Mesendoderm (in vitro differentiated cells): ENCODE results near the gene C2CD2L.

Experiments
- DNase-seq: peaks from one replicate; pipeline ENCODE4 v3.0.0; 2013
- H2AK5ac ChIP-seq: 2 replicates; pipeline ENCODE4 v1.6.1; 2013; ENCODE audit warnings: low read length, inconsistent platforms
- H2BK120ac ChIP-seq: 2 replicates; pipeline ENCODE4 v1.6.1; 2013; ENCODE audit warnings: low read depth, mild to moderate bottlenecking, low read length, moderate library complexity, mixed read lengths
- H2BK15ac ChIP-seq: replicated peaks from 2 replicates; pipeline ENCODE4 v1.6.1; 2013; ENCODE audit warnings: low read depth, mild to moderate bottlenecking, moderate library complexity
- H2BK5ac ChIP-seq: 2 replicates; pipeline ENCODE4 v1.6.1; 2013; ENCODE audit warnings: low read length, inconsistent platforms
- H3K18ac ChIP-seq: 2 replicates; pipeline ENCODE4 v1.6.1; 2013; ENCODE audit warnings: mild to moderate bottlenecking, low read length, mixed read lengths
- H3K23ac ChIP-seq: one replicate; pipeline ENCODE4 v1.6.1; 2013; ENCODE audit warnings: low read length
- H3K27ac ChIP-seq: 2 replicates; pipeline ENCODE4 v1.5.1; 2013; ENCODE audit warnings: low read depth, mild to moderate bottlenecking, inconsistent platforms, low read length, moderate library complexity
- H3K27me3 ChIP-seq: 2 replicates; pipeline ENCODE4 v1.6.1; 2013; ENCODE audit warnings: low read length, control low read depth, mild to moderate bottlenecking, inconsistent platforms; ENCODE audit not compliant: insufficient read depth, poor library complexity
- H3K36me3 ChIP-seq: 2 replicates; pipeline ENCODE4 v1.6.1; 2013; ENCODE audit warnings: low read length, inconsistent platforms; ENCODE audit not compliant: control insufficient read depth, insufficient read depth
- H3K4ac ChIP-seq: one replicate; pipeline ENCODE4 v1.6.1; 2013; ENCODE audit warnings: low read depth, mild to moderate bottlenecking, low read length, moderate library complexity
- H3K4me1 ChIP-seq: 2 replicates; pipeline ENCODE4 v1.6.1; 2013; ENCODE audit warnings: low read depth, low read length, inconsistent platforms; ENCODE audit not compliant: control insufficient read depth
- H3K4me2 ChIP-seq: 2 replicates; pipeline ENCODE4 v1.6.1; 2013; ENCODE audit warnings: low read length
- H3K4me3 ChIP-seq: 2 replicates; pipeline ENCODE4 v1.5.1; 2013; ENCODE audit warnings: mild to moderate bottlenecking, low read length
- H3K56ac ChIP-seq: one replicate; pipeline ENCODE4 v1.6.1; 2013; ENCODE audit warnings: low read length
- H3K79me1 ChIP-seq: 2 replicates; pipeline ENCODE4 v1.6.1; 2013; ENCODE audit warnings: low read length, inconsistent platforms
- H3K79me2 ChIP-seq: 2 replicates; pipeline ENCODE4 v1.6.1; 2013; ENCODE audit warnings: mild to moderate bottlenecking, low read length; ENCODE audit not compliant: control insufficient read depth, insufficient read depth
- H3K9ac ChIP-seq: 2 replicates; pipeline ENCODE4 v1.6.1; 2013; ENCODE audit warnings: low read length, inconsistent platforms
- H4K5ac ChIP-seq: one replicate; pipeline ENCODE4 v1.6.1; 2013; ENCODE audit warnings: low read length
- H4K8ac ChIP-seq: one replicate; pipeline ENCODE4 v1.6.1; 2013; ENCODE audit warnings: low read depth, mild to moderate bottlenecking, control low read depth, low read length, moderate library complexity
- WGBS: extraction: QIAGEN DNeasy Blood & Tissue Kit; methylation state at CpG from one replicate; pipeline ENCODE4 v1.1.7; 2013; ENCODE audit warnings: low lambda C conversion rate, missing lambda C conversion rate; ENCODE audit not compliant: insufficient coverage; ENCODE audit errors: extremely low coverage; 5-methylcytosine and 5-hydroxymethylcytosine counted together

The C2CD2L gene

DNA sequence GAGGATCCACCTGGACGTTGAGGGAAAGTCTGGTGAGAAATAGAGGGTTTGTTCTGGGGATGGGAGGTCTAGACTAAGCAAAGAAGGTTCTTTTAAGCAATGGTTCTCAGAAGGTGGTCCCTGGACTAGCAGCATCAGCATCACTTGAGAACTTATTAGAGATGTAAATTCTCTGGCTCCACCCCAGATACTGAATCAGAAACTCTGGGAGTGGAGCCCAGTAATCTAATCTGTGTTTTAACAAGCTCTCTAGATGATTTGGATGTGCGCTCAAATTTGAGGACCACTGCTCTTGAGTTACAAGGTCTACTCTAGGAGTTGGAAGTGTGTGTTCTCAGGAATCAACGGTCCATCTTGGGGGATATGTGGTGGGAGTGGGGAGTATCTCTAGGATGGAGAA lies 38.4 kb downstream of the C2CD2L start:
- Histone ChIP-seq H3K18ac (no peak overlapping the region), H4K8ac (no peak overlapping the region), H2BK120ac (no peak overlapping the region), H3K27ac (no peak overlapping the region), H2AK5ac (no peak overlapping the region), H2BK5ac (no peak overlapping the region), H3K4me3 (no peak overlapping the region), H3K56ac (peak overlapping the region; percentile 29), H3K4me2 (no peak overlapping the region), H3K27me3 (peaks cover 6% of the 10 kb centered on the region), H3K4ac (no peak overlapping the region), H3K79me1 (no peaks in the 10 kb centered on the region), H3K4me1 (peaks cover 3% of the 10 kb centered on the region), H3K36me3 (no peaks in the 10 kb centered on the region), H3K23ac (no peak overlapping the region), H2BK15ac (no peak overlapping the region), H4K5ac (no peak overlapping the region), H3K9ac (no peak overlapping the region), H3K79me2 (no peaks in the 10 kb centered on the region)
- no peak for DNase-seq
- no CpG with 5 or more reads among the region's 3 CpGs for WGBS

DNA sequence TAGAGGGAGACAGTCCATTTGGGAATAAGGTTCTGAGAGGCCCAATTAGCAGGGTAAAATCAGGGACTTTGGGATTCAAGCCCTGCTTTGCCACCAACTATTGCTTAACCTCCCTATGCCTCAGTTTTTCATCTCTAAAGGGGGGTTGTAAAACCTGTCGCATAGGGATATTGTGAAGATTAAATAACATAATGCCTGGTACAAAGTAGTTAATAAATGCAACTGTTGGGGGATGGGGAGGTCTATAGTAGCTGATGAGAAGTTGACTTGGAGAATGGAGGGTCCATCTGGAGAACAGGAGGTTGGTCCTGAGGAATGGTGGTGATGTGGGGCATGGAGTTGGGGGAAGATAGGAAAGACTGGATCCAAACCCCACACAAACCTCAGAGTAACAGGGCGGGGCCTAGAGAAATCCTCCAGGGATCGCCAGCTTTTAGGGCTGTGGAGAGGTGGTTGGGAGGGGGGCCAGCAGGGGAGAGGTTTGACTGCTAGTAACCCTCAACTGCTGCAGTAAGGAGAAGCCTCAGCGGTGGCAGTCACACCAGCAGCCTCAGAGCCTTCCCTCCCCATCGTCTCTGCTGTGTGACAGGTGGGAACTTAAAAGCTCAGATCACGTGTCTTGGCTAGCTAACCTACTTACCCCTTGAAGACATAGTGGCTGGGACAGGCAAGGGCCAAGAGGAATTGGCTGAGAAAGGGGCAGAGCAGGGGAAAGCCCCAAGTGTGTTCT lies 40.6 kb downstream of the C2CD2L start:
- H2BK120ac ChIP-seq = no peak overlapping the region
- H3K56ac ChIP-seq = no peak overlapping the region
- no peak overlapping the region for H3K27ac ChIP-seq
- H4K5ac ChIP-seq = no peak overlapping the region
- no CpG with 5 or more reads among the region's 6 CpGs for WGBS
- H3K27me3 ChIP-seq = peaks cover 8% of the 10 kb centered on the region
- H4K8ac ChIP-seq = no peak overlapping the region
- no peaks in the 10 kb centered on the region for H3K79me2 ChIP-seq
- no peak overlapping the region for H3K4me3 ChIP-seq
- DNase-seq = peak; percentile 57
- H3K4me1 ChIP-seq = peaks cover 3% of the 10 kb centered on the region
- H3K4ac ChIP-seq = no peak overlapping the region
- no peak overlapping the region for H2BK15ac ChIP-seq
- H3K18ac ChIP-seq = no peak overlapping the region
- H2AK5ac ChIP-seq = no peak overlapping the region
- no peak overlapping the region for H3K23ac ChIP-seq
- H3K79me1 ChIP-seq = no peaks in the 10 kb centered on the region
- no peak overlapping the region for H2BK5ac ChIP-seq
- no peak overlapping the region for H3K4me2 ChIP-seq
- no peak overlapping the region for H3K9ac ChIP-seq
- no peaks in the 10 kb centered on the region for H3K36me3 ChIP-seq

DNA sequence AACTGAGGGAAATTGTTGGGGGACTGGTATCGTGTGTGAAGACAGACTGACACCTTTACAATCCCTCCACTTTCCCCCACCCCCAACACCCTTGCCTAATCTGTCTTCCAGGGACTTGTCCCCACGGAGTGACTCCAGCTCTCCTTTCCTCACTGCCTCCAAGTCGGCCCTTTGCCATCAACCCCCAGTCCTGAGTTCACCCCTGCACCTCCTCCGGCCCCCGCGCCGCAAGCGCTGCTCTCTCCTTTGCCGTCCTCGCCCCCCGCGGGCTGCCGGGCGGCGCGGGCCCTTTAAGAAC lies 41.5 kb downstream of the C2CD2L start:
- Histone ChIP-seq H3K79me1 (no peaks in the 10 kb centered on the region), H2BK5ac (no peak overlapping the region), H3K18ac (no peak overlapping the region), H3K4me1 (peaks cover 3% of the 10 kb centered on the region), H3K27me3 (peaks cover 8% of the 10 kb centered on the region), H3K79me2 (no peaks in the 10 kb centered on the region), H4K5ac (no peak overlapping the region), H3K9ac (peak overlapping the region; percentile 12), H3K56ac (peak overlapping the region; percentile 56), H2BK15ac (no peak overlapping the region), H3K4ac (no peak overlapping the region), H2AK5ac (no peak overlapping the region), H3K4me2 (peak overlapping the region; percentile 67), H3K36me3 (no peaks in the 10 kb centered on the region), H3K27ac (no peak overlapping the region), H4K8ac (no peak overlapping the region), H2BK120ac (no peak overlapping the region), H3K23ac (no peak overlapping the region), H3K4me3 (peak overlapping the region; percentile 26)
- DNase-seq = peak; percentile 28
- no CpG with 5 or more reads among the region's 16 CpGs for WGBS

GRCh38 chr11:119149018-119149785 lies 42.1 kb downstream of the C2CD2L start, which contains the start of gene ABCG4:
ABCG4 (plus strand) TSS chr11:119149052; CDS start chr11:119149966, 914 bp downstream.
- peaks cover 3% of the 10 kb centered on the region for H3K4me1 ChIP-seq
- peak within 1 kb of the TSS; percentile 67 for H3K4me2 ChIP-seq
- H2BK5ac ChIP-seq = no peak within 1 kb of the TSS
- H3K4ac ChIP-seq = no peak within 1 kb of the TSS
- no CpG with 5 or more reads among the region's 73 CpGs for WGBS
- no peaks in the 10 kb centered on the region for H3K36me3 ChIP-seq
- no peak within 1 kb of the TSS for H2BK120ac ChIP-seq
- no peaks in the 10 kb centered on the region for H3K79me1 ChIP-seq
- H4K8ac ChIP-seq = no peak within 1 kb of the TSS
- H3K79me2 ChIP-seq = no peaks in the 10 kb centered on the region
- no peak within 1 kb of the TSS for H3K18ac ChIP-seq
- H3K27ac ChIP-seq = no peak within 1 kb of the TSS
- H2BK15ac ChIP-seq = no peak within 1 kb of the TSS
- peak within 1 kb of the TSS; percentile 32 for H3K4me3 ChIP-seq
- peak within 1 kb of the TSS; percentile 80 for H3K56ac ChIP-seq
- no peak within 1 kb of the TSS for H4K5ac ChIP-seq
- peak within 1 kb of the TSS; percentile 54 for H3K23ac ChIP-seq
- peak within 1 kb of the TSS; percentile 47 for H3K9ac ChIP-seq
- H2AK5ac ChIP-seq = no peak within 1 kb of the TSS
- peak; percentile 41 for DNase-seq
- peaks cover 8% of the 10 kb centered on the region for H3K27me3 ChIP-seq

- H3K27ac ChIP-seq = no peak overlapping the region
- H3K56ac ChIP-seq = peak overlapping the region; percentile 80
- peak overlapping the region; percentile 32 for H3K4me3 ChIP-seq
- no peak overlapping the region for H2AK5ac ChIP-seq
- peak overlapping the region; percentile 54 for H3K23ac ChIP-seq
- no peak overlapping the region for H4K8ac ChIP-seq
- no peak for DNase-seq
- H2BK120ac ChIP-seq = no peak overlapping the region
- no peak overlapping the region for H3K18ac ChIP-seq
- no peaks in the 10 kb centered on the region for H3K79me2 ChIP-seq
- H3K36me3 ChIP-seq = no peaks in the 10 kb centered on the region
- peaks cover 3% of the 10 kb centered on the region for H3K4me1 ChIP-seq
- WGBS = no CpG with 5 or more reads among the region's 33 CpGs
- H2BK5ac ChIP-seq = no peak overlapping the region
- H3K4me2 ChIP-seq = peak overlapping the region; percentile 67
- H3K4ac ChIP-seq = no peak overlapping the region
- H3K27me3 ChIP-seq = peaks cover 8% of the 10 kb centered on the region
- no peak overlapping the region for H4K5ac ChIP-seq
- H3K79me1 ChIP-seq = no peaks in the 10 kb centered on the region
- no peak overlapping the region for H2BK15ac ChIP-seq
- peak overlapping the region; percentile 47 for H3K9ac ChIP-seq
Observed at GRCh38 chr11:119149786-119150275, 42.7 kb downstream of the C2CD2L start.
